PC-9 (cell line): ENCODE results near the gene MBOAT7.

ENCODE experiments used
- CTCF ChIP-seq: fragments of 200-600 bp; sonication (generic); conservative IDR thresholded peaks from 2 replicates; pipeline ENCODE4 v1.6.1; 2017; ENCODE audit warnings: mixed run types, antibody characterized with exemption, mild to moderate bottlenecking, moderate library complexity
- EZH2 ChIP-seq: fragments of 200-600 bp; sonication (generic); IDR thresholded peaks from 2 replicates; pipeline ENCODE4 v1.8.0; 2017; ENCODE audit warnings: antibody characterized with exemption, low read depth

GRCh38 chr19:54178581-54179261 is 10.7 kb downstream of the MBOAT7 start:
- TF ChIP-seq CTCF = no peak
- no peak for TF ChIP-seq EZH2
